Posterior vena cava (tissue), 2 donors: ENCODE measurements around the gene NPAS3. TPM values are rescaled to one million over a fixed set of nuclear protein-coding genes. Genes with fewer than 3 reads are reported as not detected.

Source experiments
- DNase-seq: peaks from one replicate; pipeline ENCODE4 v3.0.0-alpha.2; 2020; ENCODE audit warnings: low spot score
- intact Hi-C, 2 donors: fragments of 100-400 bp; cut with DNase I; formaldehyde crosslinking; loops; one replicate each; pipeline versions ENCODE4 v1.14.1 to v1.14.2; 2022 to 2023
- total RNA-seq, 2 donors: library from RNA; stranded (reverse); fragmentation: NEBNext Ultra II Directional; extraction: Animal tissue kit (Norgen Biotek cat#: 25700); gene quantifications; one replicate each; pipeline ENCODE4 v1.2.1, GENCODE V29; 2021
- donor health status: DM: yes; HTN: yes; CAD: no.
- donor health status: DM: yes; HTN: yes; CAD: no.

Gene NPAS3
- total RNA-seq, 2 donors from 2014 or later = 1.3 to 2.6 TPM

- no peak for DNase-seq
- intact Hi-C loops = no loop called here
Measured at GRCh38 chr14:33756833-33757232, 818.2 kb downstream of the NPAS3 start.

DNA sequence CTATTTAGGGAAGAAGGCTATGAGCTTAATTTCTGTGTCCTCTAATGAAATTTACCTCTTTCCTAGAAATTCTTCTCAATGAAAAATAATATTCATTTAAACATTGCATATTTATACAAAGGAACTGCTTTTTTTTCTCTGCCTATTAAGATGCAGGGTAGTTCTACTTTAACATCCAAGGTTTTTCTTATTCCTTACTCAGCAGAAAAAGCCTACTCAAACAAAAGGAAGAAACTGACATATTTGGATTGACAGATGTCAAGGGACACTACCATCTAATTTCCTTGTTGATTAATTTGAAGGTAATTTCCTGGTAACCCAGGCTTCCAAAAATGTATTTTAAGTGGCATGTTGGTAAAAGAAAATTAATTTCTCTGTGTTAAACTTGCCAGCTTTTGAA is 819.9 kb downstream of the NPAS3 start:
- intact Hi-C loops = no loop called here

DNA sequence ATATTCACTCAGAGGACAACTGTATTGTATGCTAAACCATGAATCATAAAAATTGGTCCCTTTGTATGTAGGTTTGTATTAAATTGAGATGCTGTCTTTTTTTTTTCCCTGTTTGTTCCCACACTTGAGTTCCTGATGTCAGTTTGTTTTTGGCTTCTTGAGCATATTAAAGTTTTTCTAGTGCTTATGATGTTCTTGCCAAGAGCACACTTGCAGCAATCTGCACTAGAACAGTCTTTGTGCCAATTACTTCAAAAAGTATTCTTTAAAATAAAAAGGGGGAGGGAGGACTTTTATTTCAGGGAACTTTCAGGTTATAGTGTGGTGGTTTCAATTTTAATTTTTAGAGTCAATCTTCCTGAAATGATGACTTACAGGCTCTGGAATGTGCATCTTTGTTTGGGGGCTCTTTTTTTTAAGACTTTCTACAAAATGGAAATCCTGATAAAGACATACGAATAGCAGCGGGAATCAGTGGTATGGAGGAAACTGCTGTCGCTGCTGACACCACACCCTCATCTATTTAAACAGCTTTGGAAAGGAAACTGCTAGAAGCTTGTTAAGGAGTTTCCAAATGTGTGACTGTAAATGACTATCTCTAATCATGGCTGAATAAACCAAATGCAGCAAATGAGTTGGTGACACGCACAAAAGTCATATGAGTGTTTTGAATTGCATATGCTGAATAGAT is 823.6 kb downstream of the NPAS3 start:
- intact Hi-C loops = no loop called here
- DNase-seq = no peak

More for the DNA sequence above, 819.9 kb downstream of the NPAS3 start:
- DNase-seq = no peak

GRCh38 chr14:33764876-33765650 is 826.4 kb downstream of the NPAS3 start:
- intact Hi-C loops = no loop called here
- DNase-seq = no peak

DNA sequence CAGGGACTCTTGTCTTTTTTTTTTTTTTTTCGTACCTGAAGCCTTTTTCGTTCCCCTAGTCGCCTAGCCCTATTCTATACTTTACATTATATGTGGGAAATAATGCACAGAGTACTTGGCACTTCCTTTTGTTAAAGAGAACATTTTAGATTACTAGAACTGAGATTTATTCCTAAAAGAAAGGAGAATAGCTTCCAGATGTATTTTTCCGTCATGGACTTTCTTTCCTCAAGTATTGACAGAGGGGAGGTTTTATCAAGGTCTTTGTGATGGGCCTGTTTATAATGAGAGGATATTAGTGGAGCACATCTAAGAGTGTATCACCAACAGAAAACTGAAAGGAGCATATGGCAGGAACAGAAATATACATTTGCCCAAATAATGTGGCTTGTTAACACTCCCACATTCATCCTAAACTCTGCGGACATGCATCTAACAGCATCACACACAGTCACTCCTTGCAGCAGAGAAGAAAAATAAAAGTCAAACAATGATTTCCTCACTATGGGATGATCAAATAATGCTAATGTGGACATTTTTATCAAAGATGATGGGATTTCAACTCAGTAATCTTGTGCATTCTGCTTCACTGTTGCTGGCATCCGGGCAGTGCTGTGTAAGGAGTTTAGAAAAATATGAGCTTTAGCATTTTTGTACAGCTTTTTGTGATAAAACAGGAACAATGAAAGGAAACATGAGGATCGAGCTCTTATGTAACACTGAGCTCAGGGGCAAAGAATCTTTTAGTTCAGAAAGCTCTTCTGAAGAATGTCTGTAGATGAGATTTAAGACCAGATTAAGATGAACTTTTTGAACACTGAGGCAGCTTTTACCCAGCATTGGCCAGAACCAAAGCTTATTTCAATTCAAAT is 829.1 kb downstream of the NPAS3 start:
- no peak for DNase-seq
- intact Hi-C loops = no loop called here

- no peak for DNase-seq
Measured at GRCh38 chr14:33768458-33768830, 829.8 kb downstream of the NPAS3 start.

DNA sequence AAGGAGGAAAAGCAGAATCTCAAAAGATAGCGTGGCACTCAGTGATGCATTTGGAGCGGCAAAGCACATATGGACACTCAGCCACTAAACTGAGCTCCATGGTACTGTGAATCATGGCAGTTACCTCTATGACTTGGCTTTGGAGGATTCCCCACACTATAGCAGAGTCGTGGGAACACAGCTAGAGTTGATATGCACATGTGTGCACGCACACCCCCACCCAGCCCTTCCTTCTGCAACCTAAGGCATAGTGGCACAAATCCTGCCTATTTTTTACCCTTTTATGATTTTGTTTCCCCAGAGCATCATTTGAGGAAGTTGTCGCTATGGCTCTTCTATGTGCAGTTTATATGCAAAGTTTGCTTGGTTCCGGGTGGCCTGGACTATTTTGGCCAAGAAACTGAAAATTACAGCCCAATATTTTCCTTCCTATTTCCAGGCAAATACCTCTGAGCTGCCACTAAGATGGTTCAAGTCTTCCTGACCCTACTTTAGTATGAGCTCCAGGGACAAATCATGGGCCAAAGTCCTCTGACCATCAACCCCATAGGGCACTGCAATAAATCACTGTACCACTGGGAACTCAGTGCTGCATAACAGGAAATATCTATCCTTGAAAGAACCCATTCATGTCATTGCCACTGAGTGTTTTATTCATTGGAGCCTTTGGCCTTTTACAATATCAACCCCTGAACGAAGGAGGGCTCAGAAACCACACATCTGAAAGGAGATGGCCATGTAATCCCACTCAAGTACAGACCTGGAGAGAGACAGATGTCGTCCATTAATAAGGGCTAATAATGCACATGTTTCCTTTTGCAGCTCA is 834.7 kb downstream of the NPAS3 start:
- no peak for DNase-seq
- intact Hi-C loops = no loop called here

More at GRCh38 chr14:33768458-33768830, 829.8 kb downstream of the NPAS3 start:
- intact Hi-C loops = no loop called here

DNA sequence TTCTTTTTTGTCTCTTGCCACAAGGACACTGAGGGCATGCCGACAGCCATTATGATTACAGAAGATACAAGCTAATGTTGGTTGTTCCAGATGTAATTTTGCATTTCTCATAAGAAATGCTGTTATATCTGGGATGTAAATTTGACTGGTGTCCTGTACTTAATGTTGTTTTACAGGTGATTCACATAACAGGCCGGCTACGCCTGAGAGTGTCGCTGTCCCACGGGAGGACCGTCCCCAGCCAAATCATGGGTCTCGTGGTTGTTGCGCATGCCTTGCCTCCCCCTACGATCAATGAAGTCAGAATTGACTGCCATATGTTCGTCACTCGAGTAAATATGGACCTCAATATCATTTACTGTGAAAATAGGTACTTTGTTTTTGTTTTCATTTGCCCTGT is 835.5 kb downstream of the NPAS3 start:
- intact Hi-C loops = no loop called here

GRCh38 chr14:33774723-33775470 is 836.2 kb downstream of the NPAS3 start:
- intact Hi-C loops = no loop called here
- DNase-seq = no peak

More for the DNA sequence above, 835.5 kb downstream of the NPAS3 start:
- DNase-seq = no peak

DNA sequence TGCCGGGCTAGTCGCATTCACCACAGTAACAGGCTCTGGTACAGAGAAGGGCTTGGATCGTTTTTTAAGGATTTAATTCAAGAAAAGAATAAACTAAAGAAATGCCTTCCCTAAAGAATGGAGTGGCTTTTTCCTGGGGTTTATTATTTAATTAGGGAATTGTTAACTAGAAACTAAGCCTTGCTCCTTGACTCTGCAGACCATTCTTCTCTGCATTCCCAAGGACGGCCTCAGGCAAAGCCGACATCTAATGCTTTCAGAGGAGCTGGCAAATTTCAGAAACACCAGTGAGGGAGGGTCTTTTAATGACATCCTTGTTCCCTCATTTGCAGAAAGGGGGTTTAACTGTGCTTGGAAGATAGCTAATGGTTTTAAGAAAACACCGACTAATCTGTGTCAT is 838.2 kb downstream of the NPAS3 start:
- DNase-seq = no peak
- intact Hi-C loops = no loop called here

DNA sequence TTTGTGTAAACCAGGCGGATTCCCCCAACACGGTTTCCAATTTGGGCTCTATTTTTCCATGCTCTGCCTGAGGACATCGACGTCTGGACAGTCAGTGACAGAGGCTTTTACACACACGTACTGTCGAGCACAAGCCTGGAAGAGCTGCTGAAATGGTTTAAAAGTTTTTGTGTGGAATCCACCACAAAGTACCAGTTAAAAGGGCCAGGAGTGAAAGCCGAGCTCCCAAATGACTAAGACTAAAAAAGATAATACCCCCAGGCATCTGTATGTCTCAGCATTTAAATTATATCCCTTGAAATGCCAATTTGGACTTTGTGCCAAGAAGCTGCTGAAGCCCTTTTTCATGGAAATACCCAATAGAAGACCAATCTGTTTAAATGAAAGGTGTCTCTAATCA is 839.0 kb downstream of the NPAS3 start:
- intact Hi-C loops = no loop called here
- no peak for DNase-seq

GRCh38 chr14:33780035-33780434 is 841.4 kb downstream of the NPAS3 start:
- intact Hi-C loops = no loop called here

GRCh38 chr14:33781236-33781635 is 842.6 kb downstream of the NPAS3 start:
- no peak for DNase-seq
- intact Hi-C loops = no loop called here

More at GRCh38 chr14:33780035-33780434, 841.4 kb downstream of the NPAS3 start:
- no peak for DNase-seq

DNA sequence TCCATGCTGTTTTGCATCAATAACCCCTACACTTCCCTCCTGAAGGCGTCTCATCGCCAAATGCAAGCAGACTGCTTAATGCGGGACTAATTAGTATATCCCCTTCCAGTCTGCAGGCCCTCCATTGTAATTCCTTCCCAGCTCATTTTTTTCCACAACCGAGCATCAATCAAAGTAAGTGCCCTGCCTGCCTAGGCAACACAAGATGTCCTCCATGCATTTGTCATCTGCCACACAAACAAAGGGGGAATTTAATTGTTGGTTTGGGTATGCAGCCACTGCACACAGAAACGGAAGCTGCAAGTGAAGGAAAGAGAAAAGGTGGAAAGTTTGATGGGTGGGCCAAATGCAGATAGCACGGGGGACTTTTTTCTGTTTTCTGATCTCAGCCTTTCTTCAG is 844.2 kb downstream of the NPAS3 start:
- intact Hi-C loops = no loop called here
- DNase-seq = no peak

DNA sequence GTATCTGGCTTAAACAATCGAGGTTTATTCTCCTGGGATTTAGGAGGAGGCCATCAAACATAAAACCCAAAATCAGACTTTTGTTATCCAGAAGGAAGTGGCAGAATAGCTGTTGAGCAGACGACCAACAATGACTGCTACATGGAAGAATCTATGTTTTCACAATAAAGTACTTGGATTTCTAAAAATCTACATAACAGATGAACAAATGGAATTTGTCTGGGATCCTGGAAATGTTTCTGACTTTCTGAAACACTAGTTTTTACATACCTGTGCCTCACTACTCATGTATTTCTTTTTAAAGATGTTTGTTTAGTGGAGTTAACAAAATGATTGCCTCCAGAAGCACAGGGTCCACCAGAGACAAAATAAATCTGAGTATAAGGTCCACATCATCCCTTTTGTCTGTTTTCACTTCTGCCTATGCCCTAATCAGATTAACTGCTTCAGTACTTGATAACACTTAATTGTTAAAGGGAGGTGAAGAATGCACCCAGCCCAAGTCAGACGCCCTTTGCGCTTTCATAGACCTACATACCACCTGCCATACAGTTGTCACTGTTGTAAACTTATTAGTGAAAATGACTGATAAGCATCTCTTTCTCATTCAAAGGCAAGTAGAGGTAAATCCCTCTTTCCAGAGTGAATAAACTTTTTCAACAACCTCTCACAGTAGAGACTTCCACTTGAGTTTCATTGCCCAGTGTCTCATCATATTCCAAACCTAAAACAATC is 847.6 kb downstream of the NPAS3 start:
- no peak for DNase-seq
- intact Hi-C loops = no loop called here

- no peak for DNase-seq
- intact Hi-C loops = no loop called here
Measured at GRCh38 chr14:33788161-33788560, 849.5 kb downstream of the NPAS3 start.

- intact Hi-C loops = loop anchor here (5.0 to 10.0 kb wide), 2 partner anchors 1214 to 1216 kb away; no protein-coding TSS in a partner anchor
- no peak for DNase-seq
Measured at GRCh38 chr14:33790996-33791395, 852.3 kb downstream of the NPAS3 start.
